Immature natural killer cell (primary cell): ENCODE measurements around the gene MAPK6. TPM values are rescaled to one million over a fixed set of nuclear protein-coding genes. Genes with fewer than 3 reads are reported as not detected.

Experiments used
- DNase-seq, 3 donors: peaks; one replicate each; pipeline ENCODE4 v3.0.0; 2022; ENCODE audit warnings: mixed read lengths in 1 of 3
- H3K27ac Mint-ChIP-seq, 6 donors: one replicate each; pipeline ENCODE4 v1.8.0; 2020; ENCODE audit warnings: mixed read lengths in 6 of 6, mild to moderate bottlenecking in 5 of 6, inconsistent platforms in 4 of 6, moderate library complexity in 3 of 6
- H3K27me3 Mint-ChIP-seq, 3 donors: one replicate each; pipeline ENCODE4 v1.8.0; 2020 to 2021; ENCODE audit warnings: low read depth in 3 of 3, mild to moderate bottlenecking in 3 of 3, mixed read lengths in 3 of 3, moderate library complexity in 3 of 3, inconsistent platforms in 1 of 3
- H3K36me3 Mint-ChIP-seq, 3 donors: one replicate each; pipeline ENCODE4 v1.8.0; 2020; ENCODE audit warnings: mixed read lengths in 3 of 3, inconsistent platforms in 2 of 3, mild to moderate bottlenecking in 2 of 3
- H3K4me1 Mint-ChIP-seq, 2 donors: one replicate each; pipeline ENCODE4 v1.8.0; 2020; ENCODE audit warnings: inconsistent platforms in 2 of 2, mild to moderate bottlenecking in 2 of 2, mixed read lengths in 2 of 2, moderate library complexity in 1 of 2
- H3K4me3 Mint-ChIP-seq, 5 donors: one replicate each; pipeline ENCODE4 v1.8.0; 2020; ENCODE audit warnings: mild to moderate bottlenecking in 5 of 5, mixed read lengths in 5 of 5, inconsistent platforms in 3 of 5, moderate library complexity in 3 of 5
- H3K9me3 Mint-ChIP-seq, 6 donors: one replicate each; pipeline ENCODE4 v1.8.0; 2020; ENCODE audit warnings: mild to moderate bottlenecking in 6 of 6, mixed read lengths in 6 of 6, inconsistent platforms in 4 of 6, moderate library complexity in 3 of 6
- polyA plus RNA-seq, 3 donors: library from polyadenylated mRNA; unstranded; fragments of 300-500 nt; fragmentation: Illumina TruSeq; gene quantifications; one replicate each; pipeline ENCODE4 v1.2.3, GENCODE V29; 2021

Gene MAPK6
- polyA plus RNA-seq, 3 donors from 2014 or later, result 2.4 to 5.1 (median 4.9) TPM

DNA sequence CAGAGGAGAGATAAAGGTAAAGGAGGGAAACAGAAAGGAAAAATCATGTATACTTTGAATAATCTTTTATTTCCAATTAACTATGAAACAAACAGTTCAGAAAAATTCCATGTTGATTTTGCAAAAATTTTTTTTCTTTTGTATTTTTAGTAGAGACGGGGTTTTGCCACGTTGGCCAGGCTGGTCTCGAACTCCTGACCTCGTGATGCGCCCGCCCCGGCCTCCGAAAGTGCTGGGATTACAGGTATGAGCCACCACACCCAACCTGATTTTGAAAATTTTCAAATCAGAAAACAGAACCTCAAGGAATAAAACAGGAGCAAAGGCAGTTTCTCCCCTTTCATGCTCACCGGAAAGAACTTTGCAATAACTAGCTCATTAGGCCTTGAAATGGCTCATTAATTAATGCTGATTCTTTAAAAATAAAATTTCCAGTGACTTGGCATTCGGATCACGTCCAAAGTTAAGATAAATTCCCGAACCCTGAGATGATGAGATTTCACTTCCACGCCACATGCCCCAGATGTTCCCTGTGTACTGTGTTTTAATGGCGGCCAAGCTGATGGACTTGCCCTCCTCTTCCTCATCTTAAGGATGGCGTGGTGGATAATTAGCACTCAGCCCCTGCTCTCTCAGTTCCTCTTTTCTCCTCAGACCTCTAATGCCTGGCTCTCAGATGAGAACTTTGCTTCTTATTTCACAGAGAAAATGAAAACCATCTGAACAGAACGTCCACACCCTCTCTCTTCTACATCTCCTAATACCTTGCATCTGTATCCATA is 82.7 kb downstream of the MAPK6 start:
- H3K9me3 Mint-ChIP-seq, result no peaks in the 10 kb centered on the region
- no peak overlapping the region for H3K4me3 Mint-ChIP-seq
- H3K27me3 Mint-ChIP-seq, result peaks cover 0 to 6% (median 0%) of the 10 kb centered on the region in 3 donors
- H3K36me3 Mint-ChIP-seq, result peaks cover 0 to 5% (median 0%) of the 10 kb centered on the region in 3 donors
- no peak for DNase-seq
- H3K4me1 Mint-ChIP-seq, result peaks cover 3 to 5% of the 10 kb centered on the region in 2 donors
- no peak overlapping the region for H3K27ac Mint-ChIP-seq

- Mint-ChIP-seq H3K9me3 (no peaks in the 10 kb centered on the region), H3K27ac (no peak overlapping the region), H3K27me3 (peaks cover 0 to 7% (median 0%) of the 10 kb centered on the region in 3 donors), H3K36me3 (peaks cover 0 to 5% (median 0%) of the 10 kb centered on the region in 3 donors), H3K4me1 (peaks cover 3 to 5% of the 10 kb centered on the region in 2 donors), H3K4me3 (no peak overlapping the region)
- DNase-seq, result no peak
These were observed 83.4 kb downstream of the MAPK6 start for GRCh38 chr15:52102463-52102862.

DNA sequence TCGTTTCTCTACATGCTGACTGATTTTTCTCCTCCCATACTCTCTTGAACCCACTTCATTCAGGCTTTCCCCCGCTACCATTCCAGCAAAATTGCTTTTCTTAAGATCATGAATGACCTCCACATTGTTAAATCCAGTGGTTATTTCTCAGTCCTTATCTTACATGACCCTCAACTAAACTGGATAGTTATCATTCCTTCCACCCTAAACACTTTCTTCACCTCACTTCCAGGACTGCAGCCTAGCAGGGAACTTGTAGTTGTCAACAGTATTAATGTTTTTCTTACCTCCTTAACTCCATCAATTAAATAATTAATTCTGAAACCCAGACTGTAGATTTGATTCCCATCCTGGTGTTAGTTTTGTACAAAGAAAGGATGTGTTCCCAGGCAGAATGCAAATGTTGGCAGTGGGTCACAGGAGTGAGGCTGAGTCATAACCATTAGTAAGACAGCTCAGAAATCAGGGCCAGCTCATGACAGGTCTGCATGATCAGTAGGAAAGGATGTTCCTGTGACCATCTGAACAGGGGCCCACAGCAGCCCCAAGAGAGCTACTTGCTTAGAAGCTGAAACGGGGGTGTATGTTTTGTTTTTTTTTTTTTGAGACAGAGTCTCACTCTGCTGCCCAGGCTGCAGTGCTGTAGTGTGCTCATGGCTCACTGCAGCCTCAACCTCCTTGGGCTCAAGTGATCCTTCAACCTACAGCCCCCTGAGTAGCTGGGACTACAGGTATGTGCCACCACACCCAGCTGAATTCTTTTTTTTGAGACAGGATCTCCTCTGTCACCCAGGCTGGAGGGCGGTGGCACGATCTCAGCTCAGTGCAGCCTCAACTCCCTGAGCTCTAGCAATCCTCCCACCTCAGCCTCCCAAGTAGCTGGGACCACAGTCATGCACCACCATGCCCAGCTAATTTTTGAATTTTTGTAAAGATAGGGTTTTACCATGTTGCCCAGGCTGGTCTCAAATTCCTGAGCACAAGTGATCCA is 84.5 kb downstream of the MAPK6 start:
- Mint-ChIP-seq H3K4me1 (peaks cover 3 to 5% of the 10 kb centered on the region in 2 donors), H3K36me3 (peaks cover 0 to 5% (median 0%) of the 10 kb centered on the region in 3 donors), H3K4me3 (no peak overlapping the region), H3K27ac (no peak overlapping the region), H3K9me3 (no peaks in the 10 kb centered on the region), H3K27me3 (peaks cover 0 to 7% (median under 1%) of the 10 kb centered on the region in 3 donors)
- DNase-seq, result no peak

DNA sequence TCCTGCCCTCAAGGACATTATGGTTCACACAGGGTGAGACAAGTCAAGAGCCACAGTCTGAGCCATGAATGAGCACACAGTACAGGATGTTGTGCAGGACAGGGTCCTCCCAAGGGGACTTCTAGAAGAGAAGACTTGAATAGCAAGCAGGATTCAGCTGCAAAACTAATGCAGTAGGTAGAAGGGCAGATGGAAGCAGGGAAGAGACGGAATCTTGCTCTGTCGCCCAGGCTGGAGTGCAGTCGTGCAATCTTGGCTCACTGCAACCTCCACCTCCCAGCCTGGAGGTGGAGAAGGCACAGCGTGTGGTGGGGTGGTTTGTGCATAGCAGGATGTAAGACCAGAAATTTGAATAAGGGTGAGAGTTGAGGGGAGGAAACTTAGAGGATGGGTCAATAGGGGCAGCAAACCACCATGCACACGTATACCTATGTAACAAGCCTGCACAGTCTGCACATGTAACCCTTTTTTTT is 85.5 kb downstream of the MAPK6 start:
- Mint-ChIP-seq H3K4me3 (no peak overlapping the region), H3K36me3 (peaks cover 0 to 5% (median 0%) of the 10 kb centered on the region in 3 donors), H3K4me1 (peaks cover 3 to 5% of the 10 kb centered on the region in 2 donors)

GRCh38 chr15:52105846-52106245 is 86.8 kb downstream of the MAPK6 start:
- no peak overlapping the region for H3K27ac Mint-ChIP-seq
- no peak overlapping the region for H3K4me3 Mint-ChIP-seq
- H3K9me3 Mint-ChIP-seq, result peaks cover 0 to 3% (median 0%) of the 10 kb centered on the region in 6 donors
- no peak for DNase-seq
- peaks cover 0 to 10% (median 4%) of the 10 kb centered on the region in 3 donors for H3K27me3 Mint-ChIP-seq
- H3K36me3 Mint-ChIP-seq, result peaks cover 0 to 5% (median 0%) of the 10 kb centered on the region in 3 donors
- peaks cover 3 to 5% of the 10 kb centered on the region in 2 donors for H3K4me1 Mint-ChIP-seq

More for the DNA sequence above, 85.5 kb downstream of the MAPK6 start:
- H3K9me3 Mint-ChIP-seq, result no peaks in the 10 kb centered on the region
- no peak overlapping the region for H3K27ac Mint-ChIP-seq
- H3K27me3 Mint-ChIP-seq, result peaks cover 0 to 10% (median 4%) of the 10 kb centered on the region in 3 donors
- DNase-seq, result no peak

- peaks cover 4 to 10% (median 4%) of the 10 kb centered on the region in 3 donors for H3K27me3 Mint-ChIP-seq
- no peak overlapping the region for H3K4me3 Mint-ChIP-seq
- H3K4me1 Mint-ChIP-seq, result peaks cover 3 to 5% of the 10 kb centered on the region in 2 donors
- DNase-seq, result no peak
- H3K36me3 Mint-ChIP-seq, result peaks cover 0 to 5% (median 0%) of the 10 kb centered on the region in 3 donors
- peaks cover 0 to 3% (median 0%) of the 10 kb centered on the region in 6 donors for H3K9me3 Mint-ChIP-seq
- no peak overlapping the region for H3K27ac Mint-ChIP-seq
These were observed 87.6 kb downstream of the MAPK6 start for GRCh38 chr15:52106641-52107040.

GRCh38 chr15:52107238-52107637 is 88.2 kb downstream of the MAPK6 start:
- peaks cover 4 to 12% (median 4%) of the 10 kb centered on the region in 3 donors for H3K27me3 Mint-ChIP-seq
- peaks cover 0 to 5% (median 0%) of the 10 kb centered on the region in 3 donors for H3K36me3 Mint-ChIP-seq
- H3K4me1 Mint-ChIP-seq, result peaks cover 3 to 5% of the 10 kb centered on the region in 2 donors
- H3K27ac Mint-ChIP-seq, result no peak overlapping the region
- no peak for DNase-seq
- no peak overlapping the region for H3K4me3 Mint-ChIP-seq
- H3K9me3 Mint-ChIP-seq, result peaks cover 0 to 3% (median 0%) of the 10 kb centered on the region in 6 donors

DNA sequence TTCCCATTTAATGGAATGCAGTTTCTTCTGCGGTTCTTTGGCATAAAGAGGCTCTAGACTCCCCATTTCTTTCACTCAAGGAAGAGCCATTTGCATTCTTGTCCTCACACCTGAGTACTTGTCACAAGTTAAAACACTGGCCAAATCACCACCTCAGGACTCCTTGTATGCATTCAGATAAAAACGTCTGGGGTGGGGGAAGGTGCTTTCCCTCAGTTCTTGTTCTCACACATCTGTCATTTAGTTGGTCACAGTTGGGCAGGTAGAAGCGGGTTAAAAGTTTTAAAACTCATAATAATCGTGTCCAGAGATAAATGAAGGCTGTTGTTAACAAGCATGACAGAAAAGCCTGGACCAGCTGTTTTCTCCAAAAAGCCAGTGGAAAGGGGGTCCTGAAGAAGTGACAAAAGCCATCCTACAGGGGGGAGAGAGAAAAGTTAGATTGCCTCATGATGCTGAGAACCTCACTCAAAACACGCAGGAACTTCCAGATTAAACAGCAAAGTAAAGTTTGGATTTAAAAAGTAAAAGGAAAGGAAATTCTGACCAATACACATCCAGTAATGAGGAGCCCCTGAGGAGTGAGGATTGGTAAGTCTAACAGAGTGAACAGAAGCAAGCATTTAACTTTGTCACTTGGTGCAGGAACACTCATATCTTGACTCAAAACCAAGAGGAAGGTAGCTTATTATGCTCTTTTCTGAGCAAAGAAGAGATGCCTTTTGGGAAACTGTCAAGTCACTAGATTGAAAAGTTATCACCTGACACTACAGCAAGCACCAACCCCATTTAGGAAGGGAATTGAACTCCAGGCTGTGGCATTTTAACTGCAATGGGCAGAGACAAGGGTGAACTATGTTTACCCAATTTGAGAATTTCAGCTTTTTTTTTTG is 90.8 kb downstream of the MAPK6 start:
- Mint-ChIP-seq H3K36me3 (no peaks in the 10 kb centered on the region), H3K27ac (no peak overlapping the region), H3K9me3 (peaks cover 0 to 3% (median 0%) of the 10 kb centered on the region in 6 donors), H3K4me1 (no peaks in the 10 kb centered on the region), H3K4me3 (no peak overlapping the region), H3K27me3 (peaks cover 6 to 18% (median 7%) of the 10 kb centered on the region in 3 donors)
- no peak for DNase-seq

- no peak for DNase-seq
- no peaks in the 10 kb centered on the region for H3K4me1 Mint-ChIP-seq
- no peaks in the 10 kb centered on the region for H3K36me3 Mint-ChIP-seq
- no peak overlapping the region for H3K4me3 Mint-ChIP-seq
- peaks cover 6 to 13% (median 7%) of the 10 kb centered on the region in 3 donors for H3K27me3 Mint-ChIP-seq
- H3K27ac Mint-ChIP-seq, result no peak overlapping the region
- peaks cover 0 to 3% (median 0%) of the 10 kb centered on the region in 6 donors for H3K9me3 Mint-ChIP-seq
These were observed 92.6 kb downstream of the MAPK6 start for GRCh38 chr15:52111517-52112202.

DNA sequence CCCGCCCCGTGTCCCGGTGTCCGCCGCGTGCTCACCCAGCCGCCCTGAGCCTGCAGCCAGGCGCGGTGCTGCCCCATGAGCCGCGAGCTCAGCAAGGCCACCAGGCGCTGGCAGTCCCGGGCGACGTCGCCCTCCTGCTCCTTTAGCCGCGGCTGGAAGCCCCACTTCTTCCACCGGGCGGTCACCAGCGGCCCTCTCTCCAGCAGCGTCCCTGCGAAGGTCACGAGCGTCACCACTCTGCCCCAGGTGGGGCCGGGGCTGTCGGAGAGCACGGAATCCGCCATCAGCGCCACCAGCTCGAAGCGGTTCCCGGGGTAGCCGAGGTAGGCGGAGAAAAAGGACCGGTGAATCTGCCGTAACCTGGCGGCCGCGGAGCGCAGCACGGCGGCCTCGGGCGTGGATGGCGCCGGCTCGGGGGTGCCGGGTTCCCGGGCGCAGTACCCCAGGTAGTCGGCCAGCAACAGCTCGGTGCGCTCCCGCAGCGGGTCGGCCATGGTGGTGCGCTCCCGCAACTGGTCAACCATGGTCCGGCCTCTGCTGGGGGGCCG is 93.3 kb downstream of the MAPK6 start:
- Mint-ChIP-seq H3K9me3 (peaks cover 0 to 3% (median 0%) of the 10 kb centered on the region in 6 donors), H3K36me3 (no peaks in the 10 kb centered on the region), H3K4me1 (no peaks in the 10 kb centered on the region), H3K27me3 (peaks cover 6 to 11% (median 7%) of the 10 kb centered on the region in 3 donors), H3K27ac (no peak overlapping the region), H3K4me3 (peak overlapping the region in 3 of 5 donors; percentile 30 to 68 (median 59))
- peak in 2 of 3 donors; percentile 4 to 10 for DNase-seq

DNA sequence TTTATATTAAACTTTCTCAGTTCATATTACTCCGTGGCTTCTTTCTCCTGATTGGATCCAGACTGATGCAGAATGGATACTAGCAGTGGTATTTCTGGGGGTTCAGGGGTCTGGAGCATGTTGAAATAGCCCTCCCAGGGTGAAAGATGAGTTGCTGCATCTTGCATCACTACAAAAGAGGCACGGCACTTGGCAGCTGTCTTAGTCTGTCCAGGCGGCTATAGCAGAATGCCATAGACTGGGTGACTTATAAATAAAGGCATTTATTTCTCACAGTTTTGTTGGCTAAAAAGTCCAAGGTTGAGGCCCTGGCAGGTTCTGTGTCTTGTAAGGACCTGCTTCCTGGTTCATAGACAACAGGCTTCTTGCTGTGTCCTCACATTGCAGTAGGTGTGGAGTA is 94.2 kb downstream of the MAPK6 start:
- no peak for DNase-seq
- H3K27me3 Mint-ChIP-seq, result peaks cover 6 to 11% (median 7%) of the 10 kb centered on the region in 3 donors
- peak overlapping the region in 3 of 5 donors; percentile 6 to 41 (median 9) for H3K4me3 Mint-ChIP-seq
- H3K27ac Mint-ChIP-seq, result no peak overlapping the region
- H3K4me1 Mint-ChIP-seq, result no peaks in the 10 kb centered on the region
- peaks cover 0 to 3% (median 0%) of the 10 kb centered on the region in 6 donors for H3K9me3 Mint-ChIP-seq
- no peaks in the 10 kb centered on the region for H3K36me3 Mint-ChIP-seq

DNA sequence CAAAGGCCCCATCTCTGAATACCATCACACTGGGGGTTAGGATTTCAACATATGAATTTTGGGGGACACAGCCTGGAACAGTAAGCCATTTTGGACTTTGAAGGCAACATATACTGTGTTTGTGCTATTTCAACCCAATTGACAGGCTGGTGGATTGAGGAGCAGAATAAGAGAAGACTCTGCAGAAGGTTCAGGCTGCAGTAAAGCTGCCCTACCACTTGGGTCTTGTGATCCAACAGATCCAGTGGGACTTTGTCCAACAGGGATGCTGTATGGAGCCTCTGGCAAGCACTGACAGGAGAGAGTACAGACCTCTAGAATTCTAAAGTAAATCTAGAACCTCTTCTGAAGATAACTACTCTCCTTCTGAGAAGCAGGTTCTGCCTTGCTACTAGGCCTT is 94.7 kb downstream of the MAPK6 start:
- H3K27ac Mint-ChIP-seq, result no peak overlapping the region
- no peak for DNase-seq
- H3K27me3 Mint-ChIP-seq, result peaks cover 3 to 10% (median 7%) of the 10 kb centered on the region in 3 donors
- no peaks in the 10 kb centered on the region for H3K36me3 Mint-ChIP-seq
- peaks cover 0 to 3% (median 0%) of the 10 kb centered on the region in 6 donors for H3K9me3 Mint-ChIP-seq
- H3K4me1 Mint-ChIP-seq, result no peaks in the 10 kb centered on the region
- no peak overlapping the region for H3K4me3 Mint-ChIP-seq
